ENCODE measurements around the gene KDM4E.

KDM4E gene

DNA sequence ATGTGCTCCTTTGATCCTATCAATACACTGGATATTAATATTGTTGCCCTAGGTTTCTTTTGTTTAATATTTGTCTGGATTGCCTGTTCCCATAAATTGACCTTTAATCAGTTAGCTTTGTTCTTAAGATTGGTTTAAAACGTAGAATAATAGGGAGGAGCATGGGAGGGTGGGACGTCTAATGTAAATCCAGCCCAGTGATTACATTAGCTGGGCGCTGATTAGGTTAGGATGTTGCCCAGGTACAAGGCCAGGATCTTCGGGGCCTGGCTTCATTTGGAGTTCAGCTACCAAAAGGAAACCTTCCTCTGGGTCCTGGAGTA lies 41.6 kb downstream of the KDM4E start, which contains the start of gene SRSF8:
SRSF8 (plus strand) TSS at position 204 of the 323 bp plus-strand sequence. CDS start 308 bp downstream, outside the sequence.
- H3K4me3 ChIP-seq (replicated peaks; ENCODE audit: low read depth, low read length) = peak within 1 kb of the TSS; percentile 70
- no peak for DNase-seq (ENCODE audit: low read depth)
- TF ChIP-seq, protein P1, sequence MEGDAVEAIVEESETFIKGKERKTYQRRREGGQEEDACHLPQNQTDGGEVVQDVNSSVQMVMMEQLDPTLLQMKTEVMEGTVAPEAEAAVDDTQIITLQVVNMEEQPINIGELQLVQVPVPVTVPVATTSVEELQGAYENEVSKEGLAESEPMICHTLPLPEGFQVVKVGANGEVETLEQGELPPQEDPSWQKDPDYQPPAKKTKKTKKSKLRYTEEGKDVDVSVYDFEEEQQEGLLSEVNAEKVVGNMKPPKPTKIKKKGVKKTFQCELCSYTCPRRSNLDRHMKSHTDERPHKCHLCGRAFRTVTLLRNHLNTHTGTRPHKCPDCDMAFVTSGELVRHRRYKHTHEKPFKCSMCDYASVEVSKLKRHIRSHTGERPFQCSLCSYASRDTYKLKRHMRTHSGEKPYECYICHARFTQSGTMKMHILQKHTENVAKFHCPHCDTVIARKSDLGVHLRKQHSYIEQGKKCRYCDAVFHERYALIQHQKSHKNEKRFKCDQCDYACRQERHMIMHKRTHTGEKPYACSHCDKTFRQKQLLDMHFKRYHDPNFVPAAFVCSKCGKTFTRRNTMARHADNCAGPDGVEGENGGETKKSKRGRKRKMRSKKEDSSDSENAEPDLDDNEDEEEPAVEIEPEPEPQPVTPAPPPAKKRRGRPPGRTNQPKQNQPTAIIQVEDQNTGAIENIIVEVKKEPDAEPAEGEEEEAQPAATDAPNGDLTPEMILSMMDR (IDR thresholded peaks at IDR 0.05; ENCODE audit: low read length, missing control alignments) = no peak

DNA sequence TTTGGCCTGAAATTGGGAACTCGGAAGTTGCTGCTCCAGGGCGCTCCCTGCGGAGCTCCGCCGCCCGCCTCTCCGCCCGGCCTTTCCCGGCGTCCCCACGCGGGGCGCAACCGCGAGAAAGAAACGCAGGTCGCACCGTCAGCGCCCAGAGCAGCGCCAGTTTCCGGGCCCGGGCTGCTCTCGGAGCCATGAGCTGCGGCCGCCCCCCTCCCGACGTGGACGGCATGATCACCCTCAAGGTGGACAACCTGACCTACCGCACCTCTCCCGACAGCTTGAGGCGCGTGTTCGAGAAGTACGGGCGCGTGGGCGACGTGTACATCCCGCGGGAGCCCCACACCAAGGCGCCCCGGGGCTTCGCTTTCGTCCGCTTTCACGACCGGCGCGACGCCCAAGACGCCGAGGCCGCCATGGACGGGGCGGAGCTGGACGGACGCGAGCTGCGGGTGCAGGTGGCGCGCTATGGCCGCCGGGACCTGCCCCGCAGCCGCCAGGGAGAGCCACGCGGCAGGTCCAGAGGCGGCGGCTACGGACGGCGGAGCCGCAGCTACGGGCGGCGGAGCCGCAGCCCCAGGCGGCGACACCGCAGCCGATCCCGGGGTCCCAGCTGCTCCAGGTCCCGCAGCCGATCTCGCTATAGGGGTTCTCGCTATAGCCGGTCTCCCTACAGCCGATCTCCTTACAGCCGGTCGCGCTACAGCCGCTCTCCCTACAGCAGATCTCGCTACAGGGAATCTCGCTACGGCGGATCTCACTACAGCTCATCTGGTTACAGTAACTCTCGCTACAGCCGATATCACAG lies 42.2 kb downstream of the KDM4E start:
- H3K4me3 ChIP-seq (replicated peaks; ENCODE audit: low read depth, low read length) = peak overlapping the region; percentile 70
- TF ChIP-seq, protein P1 (IDR thresholded peaks at IDR 0.05; ENCODE audit: low read length, missing control alignments) = peak; percentile 52
- DNase-seq (ENCODE audit: low read depth) = peak; percentile 77

DNA sequence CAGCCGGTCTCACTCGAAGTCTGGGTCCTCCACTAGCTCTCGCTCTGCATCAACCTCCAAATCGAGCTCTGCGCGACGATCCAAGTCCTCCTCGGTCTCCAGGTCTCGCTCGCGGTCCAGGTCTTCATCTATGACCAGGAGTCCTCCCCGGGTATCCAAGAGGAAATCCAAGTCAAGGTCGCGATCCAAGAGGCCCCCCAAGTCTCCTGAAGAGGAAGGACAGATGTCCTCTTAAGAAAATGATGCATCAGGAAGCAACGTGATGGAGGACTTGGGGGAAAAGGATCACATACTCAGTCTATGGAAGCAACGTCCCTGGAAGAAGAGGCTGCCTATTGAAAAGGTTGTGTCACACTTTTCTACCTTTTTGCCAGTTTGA lies 42.8 kb downstream of the KDM4E start:
- no peak for DNase-seq (ENCODE audit: low read depth)
- TF ChIP-seq, protein P1 (IDR thresholded peaks at IDR 0.05; ENCODE audit: low read length, missing control alignments) = no peak
- peak overlapping the region; percentile 70 for H3K4me3 ChIP-seq (replicated peaks; ENCODE audit: low read depth, low read length)

DNA sequence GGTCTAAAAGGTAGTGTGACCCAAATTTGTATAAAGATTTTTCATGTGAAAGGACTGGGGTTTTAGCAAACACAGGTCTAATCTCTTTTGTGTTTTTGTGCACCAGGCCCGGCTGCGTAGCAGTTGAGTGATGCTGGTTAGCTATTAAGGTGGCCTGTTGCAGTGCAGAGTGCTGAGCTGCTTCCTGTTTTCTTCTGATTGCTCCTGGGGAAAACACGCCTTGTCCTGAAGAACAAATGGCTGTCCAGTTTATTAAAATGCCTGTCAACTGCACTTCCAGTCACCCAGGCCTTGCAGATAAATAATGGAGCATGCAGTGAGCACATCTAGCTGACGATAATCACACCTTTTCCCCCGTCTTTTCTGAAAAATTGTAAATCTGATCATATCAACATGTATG lies 43.5 kb downstream of the KDM4E start:
- TF ChIP-seq, protein P1 (IDR thresholded peaks at IDR 0.05; ENCODE audit: low read length, missing control alignments) = no peak
- peak overlapping the region; percentile 70 for H3K4me3 ChIP-seq (replicated peaks; ENCODE audit: low read depth, low read length)
- peak; percentile 97 for DNase-seq (ENCODE audit: low read depth)

DNA sequence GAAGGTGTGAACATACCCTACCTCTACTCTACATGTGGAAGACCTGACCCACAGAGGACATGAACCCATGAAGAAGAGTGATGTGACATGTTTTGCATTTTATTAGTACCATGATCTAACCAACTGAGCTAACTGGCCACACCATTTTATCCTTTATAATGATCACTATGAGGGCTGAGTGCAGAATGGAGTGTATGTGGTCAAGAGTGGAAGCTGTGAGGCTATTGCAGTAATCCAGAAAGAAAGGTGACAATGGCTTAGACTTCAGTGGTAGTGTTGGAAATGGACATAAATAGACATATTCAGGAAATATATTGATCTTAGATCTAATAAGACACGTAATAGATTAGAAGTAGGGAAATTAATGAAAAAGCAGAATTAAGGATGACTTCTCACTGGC lies 45.4 kb downstream of the KDM4E start:
- H3K4me3 ChIP-seq (replicated peaks; ENCODE audit: low read depth, low read length) = no peak overlapping the region
- TF ChIP-seq, protein P1 (IDR thresholded peaks at IDR 0.05; ENCODE audit: low read length, missing control alignments) = no peak
- DNase-seq (ENCODE audit: low read depth) = no peak

DNA sequence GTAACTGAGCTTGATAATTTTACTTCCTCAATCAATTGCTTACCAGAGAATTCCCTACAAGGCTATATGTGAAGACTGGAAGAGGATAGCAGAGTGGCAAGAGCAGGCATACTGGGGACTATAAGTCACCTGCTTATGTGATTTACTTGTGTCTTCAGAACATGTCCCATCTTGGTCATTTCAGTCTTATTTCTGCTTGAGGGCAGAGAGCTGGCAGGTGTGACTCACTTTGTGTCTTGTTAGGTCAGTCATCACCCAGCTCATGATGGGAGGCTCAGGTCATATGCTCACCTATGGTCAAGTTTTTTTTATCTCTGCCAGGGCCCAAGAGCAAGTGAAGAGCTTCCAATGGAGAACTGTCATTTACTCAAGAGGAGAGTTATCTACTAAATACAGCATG lies 47.9 kb downstream of the KDM4E start:
- DNase-seq (ENCODE audit: low read depth) = no peak
- no peak overlapping the region for H3K4me3 ChIP-seq (replicated peaks; ENCODE audit: low read depth, low read length)
- TF ChIP-seq, protein P1 (IDR thresholded peaks at IDR 0.05; ENCODE audit: low read length, missing control alignments) = no peak

Data from fibroblast of pulmonary artery (primary cell).